K562 (cell line): ENCODE measurements around the gene STK11. TPM values are rescaled to one million over a fixed set of nuclear protein-coding genes. Genes with fewer than 3 reads are reported as not detected.

ENCODE experiments used
- ATAC-seq: fragments of 200-7000 bp; cut with Tn5 transposase; 3 replicates; pipeline ENCODE4 v1.9.1; 2020; ENCODE audit warnings: moderate library complexity
- BruUV-seq: library from RNA; stranded (reverse); fragments of 400-500 nt; replicated peaks from 2 replicates; lab custom pipeline; 2021; lab: Mats Ljungman, UMichigan
- CTCF ChIA-PET: fragments of 300-600 bp; formaldehyde crosslinking; extraction: SDS; loops from one replicate; lab custom pipeline; 2021; ENCODE audit warnings: low intra/inter-chr PET ratio; lab: Yijun Ruan, JAX
- POLR2A ChIA-PET: fragments of 300-600, 350-650 bp; sonication (Branson Sonifier 250); formaldehyde crosslinking; extraction: SDS; loops from one replicate; lab custom pipeline; 2021; ENCODE audit warnings: antibody characterized with exemption, inconsistent platforms; lab: Yijun Ruan, JAX
- DNase-seq, 4 experiments: peaks; one replicate each; pipeline versions ENCODE4 v3.0.0 to v3.0.0-alpha.2; 2011 to 2018; ENCODE audit warnings: low spot score in 3 of 4, mixed read lengths in 3 of 4; ENCODE audit errors: extremely low read depth in 1 of 4
- FAIRE-seq: peaks from 2 replicates; lab custom pipeline; 2011; peaks lifted over from hg19 to GRCh38; lab: Jason Lieb, UNC
- H2AFZ ChIP-seq: 2 replicates; pipeline ENCODE4 v1.6.0; 2011; ENCODE audit warnings: low read depth, low read length, control low read depth, inconsistent platforms
- H3K27ac ChIP-seq: fragments of 200-600 bp; 3 replicates; pipeline ENCODE4 v1.8.0; 2011; ENCODE audit warnings: low read depth, mild to moderate bottlenecking, control low read depth, inconsistent platforms, low read length, moderate library complexity, mixed read lengths; ENCODE audit errors: extremely low read depth
- H3K27me3 ChIP-seq, 2 experiments: fragments of 300-600 bp in 1 of 2; 2 replicates in 1 of 2; 3 replicates in 1 of 2; pipeline versions ENCODE4 v1.6.0 to v1.8.0; 2011; ENCODE audit warnings: inconsistent platforms in 2 of 2, low read length in 2 of 2, mild to moderate bottlenecking in 1 of 2, mixed read lengths in 1 of 2, moderate library complexity in 1 of 2; ENCODE audit not compliant: control insufficient read depth in 2 of 2, insufficient read depth in 2 of 2
- H3K36me3 ChIP-seq: fragments of 300-600 bp; 3 replicates; pipeline ENCODE4 v1.8.0; 2011; ENCODE audit warnings: mild to moderate bottlenecking, low read length, inconsistent platforms; ENCODE audit not compliant: control insufficient read depth, insufficient read depth
- H3K4me1 ChIP-seq, 2 experiments: fragments of 200-600 bp in 1 of 2; replicated peaks in 1 of 2; 2 replicates in 1 of 2; 3 replicates in 1 of 2; pipeline versions ENCODE4 v1.5.1 to v1.8.0; 2011; ENCODE audit warnings: inconsistent platforms in 2 of 2, low read length in 2 of 2, mild to moderate bottlenecking in 1 of 2, mixed read lengths in 1 of 2, moderate library complexity in 1 of 2; ENCODE audit not compliant: control insufficient read depth in 2 of 2, insufficient read depth in 2 of 2
- H3K4me2 ChIP-seq: 2 replicates; pipeline ENCODE4 v1.6.1; 2011; ENCODE audit warnings: low read length, control low read depth, inconsistent platforms, mixed read lengths; ENCODE audit not compliant: insufficient read depth
- H3K4me3 ChIP-seq: fragments of 200-600 bp; sonication (generic), shearing (Covaris generic); 2 replicates; pipeline ENCODE4 v1.5.1; 2016; ENCODE audit warnings: control low read depth, inconsistent platforms
- H3K79me2 ChIP-seq: fragments of 200-600 bp; 3 replicates; pipeline ENCODE4 v1.8.0; 2011; ENCODE audit warnings: low read length, inconsistent platforms; ENCODE audit not compliant: control insufficient read depth, insufficient read depth
- H3K9ac ChIP-seq, 2 experiments: 2 replicates each; pipeline versions ENCODE4 v1.6.0 to v1.6.1; 2011; ENCODE audit warnings: low read depth in 2 of 2, low read length in 2 of 2, control low read depth in 1 of 2, inconsistent platforms in 1 of 2, mild to moderate bottlenecking in 1 of 2, mixed read lengths in 1 of 2; ENCODE audit not compliant: insufficient read depth in 1 of 2
- H3K9me1 ChIP-seq: one replicate; pipeline ENCODE4 v1.6.0; 2011; ENCODE audit warnings: inconsistent platforms, mild to moderate bottlenecking, low read length, moderate library complexity; ENCODE audit not compliant: control insufficient read depth, insufficient read depth
- H3K9me3 ChIP-seq: replicated peaks from 2 replicates; pipeline ENCODE4 v1.5.1; 2011; ENCODE audit warnings: low read depth, low read length, inconsistent platforms; ENCODE audit not compliant: control insufficient read depth, insufficient read depth
- H4K20me1 ChIP-seq: replicated peaks from 2 replicates; pipeline ENCODE4 v1.6.1; 2011; ENCODE audit warnings: low read length, inconsistent platforms, mixed read lengths; ENCODE audit not compliant: control insufficient read depth, insufficient read depth
- NCOA4 ChIP-seq: fragments of 450-650 bp; IDR thresholded peaks from 2 replicates; pipeline ENCODE4 v1.6.1; 2018; ENCODE audit warnings: mild to moderate bottlenecking; ENCODE audit not compliant: partially characterized antibody
- POLR2G ChIP-seq: fragments of 200-400 bp; formaldehyde crosslinking; IDR thresholded peaks from 2 replicates; pipeline ENCODE4 v1.6.1; 2017; ENCODE audit warnings: low read depth, mild to moderate bottlenecking, antibody characterized with exemption, low read length, moderate library complexity
- RBFOX2 ChIP-seq: fragments of 200-400 bp; formaldehyde crosslinking; IDR thresholded peaks from 2 replicates; pipeline ENCODE4 v1.6.1; 2017; ENCODE audit warnings: low read depth, mild to moderate bottlenecking, low read length, moderate library complexity
- WGBS: fragments of 100-300 bp; shearing (Covaris generic); methylation state at CpG from one replicate; pipeline ENCODE4 v1.1.6; 2016; ENCODE audit warnings: low coverage, mixed read lengths; ENCODE audit not compliant: insufficient coverage; ENCODE audit errors: missing lambda C conversion rate; 5-methylcytosine and 5-hydroxymethylcytosine counted together
- in situ Hi-C: fragments of 300-500 bp; cut with MboI; formaldehyde crosslinking; loops from 4 replicates; pipeline ENCODE4 v1.15.0; 2018; ENCODE audit warnings: inconsistent platforms, mixed read lengths
- intact Hi-C: fragments of 100-400 bp; cut with micrococcal nuclease; formaldehyde crosslinking; loops from 2 replicates; pipeline ENCODE4 v1.14.2; 2022
- polyA plus RNA-seq, 8 experiments: library from polyadenylated mRNA; depleted of rRNA in 4 of 8; stranded (reverse) in 5 of 8; unstranded in 3 of 8; fragments of >200 nt; fragmentation: Nextera tagmentation in 2 of 8; fragmentation: Illumina TruSeq in 1 of 8; extraction: Ambion mirVana in 2 of 8; extraction: Trizol in 1 of 8; gene quantifications; 2 replicates each; pipeline versions ENCODE4 v1.2.1 to v1.2.3, GENCODE V29; 2011 to 2014; ENCODE audit warnings: inconsistent platforms in 1 of 8, missing spikeins in 1 of 8
- total RNA-seq, 7 experiments: library from RNA; depleted of rRNA in 6 of 7; stranded (reverse); fragments of >200 nt in 6 of 7; fragmentation: Illumina TruSeq in 2 of 7; extraction: Trizol in 2 of 7; gene quantifications; 2 replicates each; pipeline versions ENCODE4 v1.2.1 to v1.2.3, GENCODE V29; 2011 to 2021; ENCODE audit warnings: low replicate concordance in 1 of 7

The STK11 gene
- total and polyA plus RNA-seq, 9 of the 15 experiments (the other 6 are each of a cell fraction or from before 2014, with no cell fraction given), result 0.15 to 96.5 (median 31.7) TPM

- H3K9me1 ChIP-seq, result peaks cover 18% of the 10 kb centered on the region
- CTCF ChIA-PET, result interaction anchor here (0.6 kb wide), 1 partner anchor 73 kb away, joined by 4 read pairs; no protein-coding TSS in a partner anchor
- peaks cover 92% of the 10 kb centered on the region for H3K79me2 ChIP-seq
- ATAC-seq (no peak), DNase-seq (no peak), FAIRE-seq (no peak)
- TF ChIP-seq NCOA4 (no peak), POLR2G (peak; percentile 57), RBFOX2 (peak; percentile 33)
- H3K27ac ChIP-seq, result no peak overlapping the region
- no peak overlapping the region for H2AFZ ChIP-seq
- peaks cover 73% of the 10 kb centered on the region; the same call in 2 of the 3 replicates for H3K36me3 ChIP-seq
- peaks cover 16 to 75% of the 10 kb centered on the region in 2 experiments; a peak in 4 of 5 replicates for H3K4me1 ChIP-seq
- H3K27me3 ChIP-seq, result no peaks in the 10 kb centered on the region
- peak overlapping the region in 1 of 2 experiments; percentile 11; a peak in 2 of 4 replicates for H3K9ac ChIP-seq
- BruUV-seq, result no TSS peak
- POLR2A ChIA-PET, result interaction anchor here (0.5 to 0.8 kb wide), 6 partner anchors 29 to 213 kb away, joined by 3 to 5 read pairs (median 3); partner anchors contain the start of gene GPX4
- no peak overlapping the region for H3K4me2 ChIP-seq
- no peak overlapping the region for H3K4me3 ChIP-seq
- in situ Hi-C loops, result no loop called here
- intact Hi-C loops, result no loop called here
- peaks cover 62% of the 10 kb centered on the region for H4K20me1 ChIP-seq
- WGBS, result 90% methylated on average over 25 of the region's 26 CpGs
- H3K9me3 ChIP-seq, result no peaks in the 10 kb centered on the region
Measured at GRCh38 chr19:1214862-1215731, 9.5 kb downstream of the STK11 start.
